MM.1S (cell line): ENCODE data around the gene SCO2.

Experiments
- CTCF ChIP-seq: fragments of 300-600 bp; sonication (generic); IDR thresholded peaks from 2 replicates; pipeline ENCODE4 v1.5.1; 2016; ENCODE audit warnings: antibody characterized with exemption, low read length, mixed read lengths
- EZH2 ChIP-seq: fragments of 300-600 bp; sonication (generic); optimal IDR thresholded peaks from 2 replicates; pipeline ENCODE3; 2017; ENCODE audit warnings: low read depth, mild to moderate bottlenecking, antibody characterized with exemption, low read length, mixed read lengths

DNA sequence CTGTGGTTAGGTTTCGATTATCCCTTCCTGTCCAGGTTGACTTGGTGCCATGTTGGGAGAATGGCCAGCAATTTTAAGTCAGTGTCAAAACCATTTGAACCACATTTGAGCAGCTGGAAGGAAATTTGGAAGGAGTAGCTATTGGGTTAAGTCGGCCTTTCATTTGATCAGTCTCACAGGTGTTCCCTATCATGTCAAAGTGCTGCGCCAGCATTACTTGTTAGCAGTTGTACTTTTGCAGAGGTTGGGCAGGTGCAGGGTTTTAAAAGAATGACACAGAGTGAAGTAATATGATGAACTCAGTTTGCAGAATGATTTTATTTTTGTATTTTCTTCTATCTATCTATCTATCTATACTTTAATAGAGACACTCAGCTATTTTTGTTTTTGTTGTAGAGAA is 10.8 kb upstream of the SCO2 start:
- no peak for TF ChIP-seq EZH2
- no peak for TF ChIP-seq CTCF
